ENCODE measurements around the gene ACBD6.

The ACBD6 gene

GRCh38 chr1:180524915-180525714 lies 22.7 kb upstream of the ACBD6 start:
- no peak for DNase-seq

- no peak for DNase-seq
Measured at GRCh38 chr1:180524160-180524914, 22.0 kb upstream of the ACBD6 start.

- DNase-seq = no peak
Measured at GRCh38 chr1:180522213-180522515, 19.8 kb upstream of the ACBD6 start.

- DNase-seq = no peak
Measured at GRCh38 chr1:180521474-180522212, 19.3 kb upstream of the ACBD6 start.

- DNase-seq = no peak
Measured at GRCh38 chr1:180519846-180520245, 17.5 kb upstream of the ACBD6 start.

GRCh38 chr1:180515857-180516388 lies 13.5 kb upstream of the ACBD6 start:
- DNase-seq = peak; percentile 34

- DNase-seq = no peak
Measured at GRCh38 chr1:180515364-180515763, 13.0 kb upstream of the ACBD6 start.

GRCh38 chr1:180513531-180513930 lies 11.2 kb upstream of the ACBD6 start:
- no peak for DNase-seq

- DNase-seq = no peak
Measured at GRCh38 chr1:180510882-180511281, 8.5 kb upstream of the ACBD6 start.

- DNase-seq = no peak
Measured at GRCh38 chr1:180508725-180509097, 6.3 kb upstream of the ACBD6 start.

GRCh38 chr1:180507795-180508724 lies 5.7 kb upstream of the ACBD6 start:
- no peak for DNase-seq

GRCh38 chr1:180505732-180506335 lies 3.5 kb upstream of the ACBD6 start:
- no peak for DNase-seq

GRCh38 chr1:180504186-180504585 lies 1.8 kb upstream of the ACBD6 start:
- DNase-seq = no peak

- no peak for DNase-seq
Measured at GRCh38 chr1:180503280-180503862, 994 bp upstream of the ACBD6 start.

GRCh38 chr1:180501865-180502360 lies 464 bp downstream of the ACBD6 start:
- no peak for DNase-seq

GRCh38 chr1:180500689-180501088 lies 1.7 kb downstream of the ACBD6 start:
- no peak for DNase-seq

GRCh38 chr1:180498594-180498993 lies 3.8 kb downstream of the ACBD6 start:
- no peak for DNase-seq

- no peak for DNase-seq
Measured at GRCh38 chr1:180497826-180498225, 4.6 kb downstream of the ACBD6 start.

GRCh38 chr1:180494370-180494769 lies 8.0 kb downstream of the ACBD6 start:
- no peak for DNase-seq

- no peak for DNase-seq
Measured at GRCh38 chr1:180489976-180490375, 12.4 kb downstream of the ACBD6 start.

GRCh38 chr1:180489313-180489712 lies 13.1 kb downstream of the ACBD6 start:
- DNase-seq = no peak
